SK-N-SH (cell line): ENCODE results near the gene PRKCB. TPM values are rescaled to one million over a fixed set of nuclear protein-coding genes. Genes with fewer than 3 reads are reported as not detected.

Experiments used
- CTCF ChIA-PET: fragments of 300-600, 350-600 bp; formaldehyde crosslinking; extraction: SDS; loops from one replicate; lab custom pipeline; 2021; lab: Yijun Ruan, JAX
- POLR2A ChIA-PET: fragments of 350-600 bp; sonication (Branson Sonifier 250); formaldehyde crosslinking; extraction: SDS; loops from one replicate; lab custom pipeline; 2020; ENCODE audit warnings: antibody characterized with exemption, inconsistent platforms; lab: Yijun Ruan, JAX
- DNase-seq: peaks from one replicate; pipeline ENCODE4 v3.0.0; 2012
- H2AFZ ChIP-seq: fragments of 200-600 bp; sonication (generic); 2 replicates; pipeline ENCODE4 v1.8.1; 2016; ENCODE audit warnings: antibody characterized with exemption, mild to moderate bottlenecking, low read depth
- H3F3A ChIP-seq: fragments of 200-600 bp; sonication (generic); replicated peaks from 2 replicates; pipeline ENCODE3; 2016; ENCODE audit warnings: antibody characterized with exemption, mild to moderate bottlenecking; ENCODE audit not compliant: insufficient read depth
- H3K27ac ChIP-seq, 2 experiments: fragments of 200-500 bp in 1 of 2; fragments of 200-600 bp in 1 of 2; sonication (Bioruptor generic) in 1 of 2; sonication (generic), shearing (Covaris generic) in 1 of 2; 2 replicates each; pipeline versions ENCODE4 v1.5.1 to v1.6.1; 2014 to 2016; ENCODE audit warnings: low read depth in 2 of 2, inconsistent platforms in 1 of 2, low read length in 1 of 2, mild to moderate bottlenecking in 1 of 2, mixed read lengths in 1 of 2
- H3K27me3 ChIP-seq: fragments of 200-600 bp; sonication (generic), shearing (Covaris generic); 2 replicates; pipeline ENCODE4 v1.6.1; 2016; ENCODE audit warnings: mixed run types; ENCODE audit not compliant: insufficient read depth
- H3K36me3 ChIP-seq, 2 experiments: fragments of 200-500 bp in 1 of 2; fragments of 200-600 bp in 1 of 2; sonication (Bioruptor generic) in 1 of 2; sonication (generic) in 1 of 2; replicated peaks in 1 of 2; 2 replicates each; pipeline versions ENCODE3 to v1.5.1; 2014 to 2016; ENCODE audit warnings: low read length in 1 of 2, mild to moderate bottlenecking in 1 of 2; ENCODE audit not compliant: insufficient read depth in 2 of 2, control insufficient read depth in 1 of 2
- H3K4me1 ChIP-seq, 2 experiments: fragments of 200-500 bp in 1 of 2; fragments of 200-600 bp in 1 of 2; sonication (Bioruptor generic) in 1 of 2; sonication (generic), shearing (Covaris generic) in 1 of 2; 2 replicates each; pipeline versions ENCODE4 v1.5.1 to v1.6.1; 2014 to 2016; ENCODE audit warnings: low read depth in 1 of 2, low read length in 1 of 2, mixed run types in 1 of 2; ENCODE audit not compliant: insufficient read depth in 2 of 2, control insufficient read depth in 1 of 2
- H3K4me2 ChIP-seq: fragments of 200-600 bp; sonication (generic), shearing (Covaris generic); 2 replicates; pipeline ENCODE4 v1.6.1; 2017; ENCODE audit warnings: mixed run types
- H3K4me3 ChIP-seq, 2 experiments: fragments of 200-500 bp in 1 of 2; fragments of 200-600 bp in 1 of 2; sonication (Bioruptor generic) in 1 of 2; sonication (generic), shearing (Covaris generic) in 1 of 2; 2 replicates each; pipeline versions ENCODE4 v1.5.1 to v1.8.1; 2014 to 2016; ENCODE audit warnings: low read depth in 2 of 2, inconsistent platforms in 1 of 2, low read length in 1 of 2, mild to moderate bottlenecking in 1 of 2, mixed read lengths in 1 of 2, moderate library complexity in 1 of 2
- H3K79me2 ChIP-seq: fragments of 200-600 bp; sonication (generic); 2 replicates; pipeline ENCODE4 v1.8.1; 2017; ENCODE audit warnings: mild to moderate bottlenecking; ENCODE audit not compliant: insufficient read depth
- H3K9ac ChIP-seq: fragments of 200-600 bp; sonication (generic); 2 replicates; pipeline ENCODE4 v1.6.1; 2017; ENCODE audit warnings: mixed run types
- H3K9me2 ChIP-seq: fragments of 200-600 bp; sonication (generic); 2 replicates; pipeline ENCODE4 v1.6.1; 2017; ENCODE audit warnings: mixed run types
- H3K9me3 ChIP-seq: fragments of 200-600 bp; sonication (generic); 2 replicates; pipeline ENCODE4 v1.6.1; 2017; ENCODE audit warnings: mixed run types, mild to moderate bottlenecking, moderate library complexity
- H4K20me1 ChIP-seq: fragments of 200-600 bp; sonication (generic); 2 replicates; pipeline ENCODE4 v1.6.1; 2017; ENCODE audit warnings: mild to moderate bottlenecking, mixed run types; ENCODE audit not compliant: insufficient read depth
- ELF1 ChIP-seq: IDR thresholded peaks from 2 replicates; pipeline ENCODE4 v1.4.0; 2012
- EP300 ChIP-seq, 2 experiments: IDR thresholded peaks; 2 replicates each; pipeline versions ENCODE4 v1.4.0 to v1.6.1; 2012; ENCODE audit warnings: borderline replicate concordance in 1 of 2, low read depth in 1 of 2, low read length in 1 of 2
- JUND ChIP-seq: IDR thresholded peaks from 2 replicates; pipeline ENCODE4 v1.4.0; 2012
- RAD21 ChIP-seq: IDR thresholded peaks from 2 replicates; pipeline ENCODE4 v1.6.1; 2012; ENCODE audit warnings: mild to moderate bottlenecking, low read length
- RXRA ChIP-seq: IDR thresholded peaks from 2 replicates; pipeline ENCODE4 v1.4.0; 2012; ENCODE audit warnings: low read depth, mild to moderate bottlenecking, borderline replicate concordance
- SIN3A ChIP-seq: IDR thresholded peaks from 2 replicates; pipeline ENCODE4 v1.6.1; 2012; ENCODE audit warnings: low read depth, mild to moderate bottlenecking, low read length, moderate library complexity, borderline replicate concordance
- SMC3 ChIP-seq: IDR thresholded peaks from 2 replicates; pipeline ENCODE4 v1.6.1; 2012; ENCODE audit warnings: low read depth, low read length, improper control_type of control experiment
- TAF1 ChIP-seq: IDR thresholded peaks from 2 replicates; pipeline ENCODE4 v1.6.1; 2012; ENCODE audit warnings: low read depth, mild to moderate bottlenecking, low read length, moderate library complexity, borderline replicate concordance
- WGBS: methylation state at CpG from one replicate; pipeline ENCODE4 v1.1.6; 2017; ENCODE audit warnings: low lambda C conversion rate; 5-methylcytosine and 5-hydroxymethylcytosine counted together
- polyA plus RNA-seq, 3 experiments: library from polyadenylated mRNA; depleted of rRNA; stranded (reverse); fragments of >200 nt; gene quantifications; 2 replicates each; pipeline ENCODE4 v1.2.3, GENCODE V29; 2012
- TF ChIP-seq, protein P1 (sequence below): IDR thresholded peaks from 2 replicates; pipeline ENCODE4 v1.6.1; 2012; ENCODE audit warnings: mild to moderate bottlenecking, low read depth, low read length, moderate library complexity
- TF ChIP-seq, protein P2 (sequence below): IDR thresholded peaks from 2 replicates; pipeline ENCODE4 v1.4.0; 2012; ENCODE audit warnings: low read depth, borderline replicate concordance
- TF ChIP-seq, protein P3 (sequence below): fragments of 200-600 bp; sonication (generic); IDR thresholded peaks from 2 replicates; pipeline ENCODE4 v1.6.1; 2017; ENCODE audit warnings: antibody characterized with exemption, mild to moderate bottlenecking, moderate library complexity

Gene PRKCB
- polyA plus RNA-seq, 1 of the 3 experiments (the other 2 are of a cell fraction), result 0.12 TPM

DNA sequence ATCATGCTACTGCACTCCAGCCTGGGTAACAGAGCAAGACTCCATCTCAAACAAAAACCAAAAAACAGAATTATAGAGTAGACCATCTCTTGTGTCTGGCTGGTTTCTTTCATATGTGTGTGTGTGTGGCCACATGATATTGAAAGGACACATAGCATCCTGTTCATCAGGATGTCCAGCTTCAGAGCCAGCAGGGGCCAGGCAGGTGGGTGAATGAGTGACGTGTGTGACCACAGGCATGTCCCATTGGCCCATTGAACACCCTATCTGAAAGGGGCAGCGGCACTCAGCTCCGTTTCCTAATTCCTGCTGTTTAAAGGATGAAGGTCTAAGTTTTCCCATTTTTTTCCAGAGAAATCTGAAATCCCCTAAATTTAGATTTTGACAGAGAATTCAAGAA lies 174.2 kb downstream of the PRKCB start (continued):
- TF ChIP-seq, protein P1, sequence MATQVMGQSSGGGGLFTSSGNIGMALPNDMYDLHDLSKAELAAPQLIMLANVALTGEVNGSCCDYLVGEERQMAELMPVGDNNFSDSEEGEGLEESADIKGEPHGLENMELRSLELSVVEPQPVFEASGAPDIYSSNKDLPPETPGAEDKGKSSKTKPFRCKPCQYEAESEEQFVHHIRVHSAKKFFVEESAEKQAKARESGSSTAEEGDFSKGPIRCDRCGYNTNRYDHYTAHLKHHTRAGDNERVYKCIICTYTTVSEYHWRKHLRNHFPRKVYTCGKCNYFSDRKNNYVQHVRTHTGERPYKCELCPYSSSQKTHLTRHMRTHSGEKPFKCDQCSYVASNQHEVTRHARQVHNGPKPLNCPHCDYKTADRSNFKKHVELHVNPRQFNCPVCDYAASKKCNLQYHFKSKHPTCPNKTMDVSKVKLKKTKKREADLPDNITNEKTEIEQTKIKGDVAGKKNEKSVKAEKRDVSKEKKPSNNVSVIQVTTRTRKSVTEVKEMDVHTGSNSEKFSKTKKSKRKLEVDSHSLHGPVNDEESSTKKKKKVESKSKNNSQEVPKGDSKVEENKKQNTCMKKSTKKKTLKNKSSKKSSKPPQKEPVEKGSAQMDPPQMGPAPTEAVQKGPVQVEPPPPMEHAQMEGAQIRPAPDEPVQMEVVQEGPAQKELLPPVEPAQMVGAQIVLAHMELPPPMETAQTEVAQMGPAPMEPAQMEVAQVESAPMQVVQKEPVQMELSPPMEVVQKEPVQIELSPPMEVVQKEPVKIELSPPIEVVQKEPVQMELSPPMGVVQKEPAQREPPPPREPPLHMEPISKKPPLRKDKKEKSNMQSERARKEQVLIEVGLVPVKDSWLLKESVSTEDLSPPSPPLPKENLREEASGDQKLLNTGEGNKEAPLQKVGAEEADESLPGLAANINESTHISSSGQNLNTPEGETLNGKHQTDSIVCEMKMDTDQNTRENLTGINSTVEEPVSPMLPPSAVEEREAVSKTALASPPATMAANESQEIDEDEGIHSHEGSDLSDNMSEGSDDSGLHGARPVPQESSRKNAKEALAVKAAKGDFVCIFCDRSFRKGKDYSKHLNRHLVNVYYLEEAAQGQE, result no peak
- TF ChIP-seq RXRA (no peak), TAF1 (no peak)
- TF ChIP-seq, protein P2, sequence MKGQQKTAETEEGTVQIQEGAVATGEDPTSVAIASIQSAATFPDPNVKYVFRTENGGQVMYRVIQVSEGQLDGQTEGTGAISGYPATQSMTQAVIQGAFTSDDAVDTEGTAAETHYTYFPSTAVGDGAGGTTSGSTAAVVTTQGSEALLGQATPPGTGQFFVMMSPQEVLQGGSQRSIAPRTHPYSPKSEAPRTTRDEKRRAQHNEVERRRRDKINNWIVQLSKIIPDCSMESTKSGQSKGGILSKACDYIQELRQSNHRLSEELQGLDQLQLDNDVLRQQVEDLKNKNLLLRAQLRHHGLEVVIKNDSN, result no peak

DNA sequence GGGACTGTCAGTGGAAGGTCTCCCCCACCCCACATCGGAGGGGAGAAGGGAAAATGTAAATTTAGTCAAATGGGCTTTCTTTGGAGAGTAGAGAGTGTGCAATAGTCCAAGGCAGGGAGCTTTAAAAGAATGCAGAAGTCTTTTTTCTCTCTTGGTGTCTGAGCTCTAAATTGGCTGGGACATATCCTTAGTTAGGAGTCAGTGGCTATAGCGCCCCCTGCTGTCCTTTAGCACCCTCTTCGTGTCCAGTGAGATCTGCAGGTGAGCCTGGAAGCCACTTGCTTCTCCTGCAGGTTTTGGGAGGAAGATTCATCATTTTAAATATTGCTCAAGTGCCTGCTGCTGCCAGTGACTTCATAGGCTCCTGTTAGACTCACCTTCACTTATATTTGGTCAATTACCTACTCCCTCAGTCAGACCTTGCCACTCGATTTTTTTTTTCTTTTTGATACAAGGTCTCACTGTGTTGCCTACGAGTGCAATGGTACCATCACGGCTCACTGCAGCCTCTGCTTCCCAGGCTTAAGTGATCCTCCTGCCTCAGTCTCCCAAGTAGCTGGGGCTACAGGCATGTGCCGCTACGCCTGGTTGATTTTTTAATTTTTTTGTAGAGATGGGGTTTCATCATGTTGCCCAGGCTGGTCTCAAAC lies 174.8 kb downstream of the PRKCB start:
- 31% methylated on average over 8 of the region's 8 CpGs for WGBS
- H2AFZ ChIP-seq, result no peak overlapping the region
- DNase-seq, result peak; percentile 65
- H3K27me3 ChIP-seq, result no peaks in the 10 kb centered on the region
- H3K9me2 ChIP-seq, result no peaks in the 10 kb centered on the region
- H3K36me3 ChIP-seq, result no peaks in the 10 kb centered on the region
- H3K4me1 ChIP-seq, result peaks cover 0 to 6% of the 10 kb centered on the region in 2 experiments; a peak in 2 of 4 replicates
- TF ChIP-seq JUND (no peak), RAD21 (peak; percentile 75), EP300 (IDR thresholded peaks at IDR 0.05; ENCODE audit: borderline replicate concordance in 1 of 2, low read depth in 1 of 2, low read length in 1 of 2) (no peak), SIN3A (no peak), ELF1 (no peak), SMC3 (peak; percentile 81)
- TF ChIP-seq, protein P3, sequence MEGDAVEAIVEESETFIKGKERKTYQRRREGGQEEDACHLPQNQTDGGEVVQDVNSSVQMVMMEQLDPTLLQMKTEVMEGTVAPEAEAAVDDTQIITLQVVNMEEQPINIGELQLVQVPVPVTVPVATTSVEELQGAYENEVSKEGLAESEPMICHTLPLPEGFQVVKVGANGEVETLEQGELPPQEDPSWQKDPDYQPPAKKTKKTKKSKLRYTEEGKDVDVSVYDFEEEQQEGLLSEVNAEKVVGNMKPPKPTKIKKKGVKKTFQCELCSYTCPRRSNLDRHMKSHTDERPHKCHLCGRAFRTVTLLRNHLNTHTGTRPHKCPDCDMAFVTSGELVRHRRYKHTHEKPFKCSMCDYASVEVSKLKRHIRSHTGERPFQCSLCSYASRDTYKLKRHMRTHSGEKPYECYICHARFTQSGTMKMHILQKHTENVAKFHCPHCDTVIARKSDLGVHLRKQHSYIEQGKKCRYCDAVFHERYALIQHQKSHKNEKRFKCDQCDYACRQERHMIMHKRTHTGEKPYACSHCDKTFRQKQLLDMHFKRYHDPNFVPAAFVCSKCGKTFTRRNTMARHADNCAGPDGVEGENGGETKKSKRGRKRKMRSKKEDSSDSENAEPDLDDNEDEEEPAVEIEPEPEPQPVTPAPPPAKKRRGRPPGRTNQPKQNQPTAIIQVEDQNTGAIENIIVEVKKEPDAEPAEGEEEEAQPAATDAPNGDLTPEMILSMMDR, result peak; percentile 74
- H4K20me1 ChIP-seq, result no peaks in the 10 kb centered on the region
- no peaks in the 10 kb centered on the region for H3K9me3 ChIP-seq
- no peaks in the 10 kb centered on the region for H3K79me2 ChIP-seq
- ChIA-PET CTCF (interaction anchor here (0.6 to 3.4 kb wide), 57 partner anchors 9 to 506 kb away, joined by 3 to 47 read pairs (median 4); no protein-coding TSS in a partner anchor), POLR2A (no interaction called here)
- no peak overlapping the region for H3K9ac ChIP-seq
- H3K27ac ChIP-seq, result no peak overlapping the region
- no peak overlapping the region for H3K4me2 ChIP-seq
- H3F3A ChIP-seq, result no peaks in the 10 kb centered on the region
- no peak overlapping the region; a peak in 1 of 4 replicates for H3K4me3 ChIP-seq
